GM04503 (cell line): Measurements from ENCODE around the gene SLC11A1.

Experiments used
- DNase-seq: peaks from one replicate; pipeline ENCODE4 v3.0.0-alpha.2; 2012; ENCODE audit warnings: low read depth

The SLC11A1 gene

DNA sequence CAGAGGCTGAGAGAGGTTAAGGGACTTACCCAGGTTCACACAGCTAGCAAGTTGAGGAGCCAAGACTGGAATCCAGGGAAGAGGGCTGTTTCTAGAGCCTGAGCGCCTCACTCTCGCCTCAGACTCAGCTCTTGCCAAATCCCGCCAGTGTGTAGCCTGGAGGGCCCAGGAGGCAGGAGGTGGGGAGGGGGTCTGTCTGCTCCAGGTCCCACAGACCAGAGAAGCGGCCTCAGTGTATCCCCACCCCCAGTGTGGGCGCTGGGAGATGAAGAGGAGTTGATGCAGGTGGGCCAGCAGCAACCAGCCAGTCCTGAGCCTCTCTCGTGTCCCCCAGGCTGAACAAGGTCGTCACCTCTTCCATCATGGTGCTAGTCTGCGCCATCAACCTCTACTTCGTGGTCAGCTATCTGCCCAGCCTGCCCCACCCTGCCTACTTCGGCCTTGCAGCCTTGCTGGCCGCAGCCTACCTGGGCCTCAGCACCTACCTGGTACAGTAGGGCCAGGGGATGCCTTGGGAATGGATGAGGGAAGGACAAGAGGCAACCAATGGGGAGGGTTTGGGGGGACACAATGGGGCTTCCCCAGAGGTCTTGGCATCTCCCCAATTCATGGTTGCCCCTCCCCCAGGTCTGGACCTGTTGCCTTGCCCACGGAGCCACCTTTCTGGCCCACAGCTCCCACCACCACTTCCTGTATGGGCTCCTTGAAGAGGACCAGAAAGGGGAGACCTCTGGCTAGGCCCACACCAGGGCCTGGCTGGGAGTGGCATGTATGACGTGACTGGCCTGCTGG lies 12.4 kb downstream of the SLC11A1 start:
- no peak for DNase-seq

GRCh38 chr2:218395090-218395444 lies 13.0 kb downstream of the SLC11A1 start:
- no peak for DNase-seq

GRCh38 chr2:218395456-218395825 lies 13.4 kb downstream of the SLC11A1 start:
- DNase-seq = no peak

GRCh38 chr2:218395826-218396687 lies 14.0 kb downstream of the SLC11A1 start:
- peak; percentile 84 for DNase-seq

- DNase-seq = no peak
Measured at GRCh38 chr2:218396688-218397462, 14.8 kb downstream of the SLC11A1 start.

GRCh38 chr2:218397463-218397819 lies 15.4 kb downstream of the SLC11A1 start:
- DNase-seq = no peak

GRCh38 chr2:218397820-218398436 lies 15.9 kb downstream of the SLC11A1 start:
- peak; percentile 54 for DNase-seq

DNA sequence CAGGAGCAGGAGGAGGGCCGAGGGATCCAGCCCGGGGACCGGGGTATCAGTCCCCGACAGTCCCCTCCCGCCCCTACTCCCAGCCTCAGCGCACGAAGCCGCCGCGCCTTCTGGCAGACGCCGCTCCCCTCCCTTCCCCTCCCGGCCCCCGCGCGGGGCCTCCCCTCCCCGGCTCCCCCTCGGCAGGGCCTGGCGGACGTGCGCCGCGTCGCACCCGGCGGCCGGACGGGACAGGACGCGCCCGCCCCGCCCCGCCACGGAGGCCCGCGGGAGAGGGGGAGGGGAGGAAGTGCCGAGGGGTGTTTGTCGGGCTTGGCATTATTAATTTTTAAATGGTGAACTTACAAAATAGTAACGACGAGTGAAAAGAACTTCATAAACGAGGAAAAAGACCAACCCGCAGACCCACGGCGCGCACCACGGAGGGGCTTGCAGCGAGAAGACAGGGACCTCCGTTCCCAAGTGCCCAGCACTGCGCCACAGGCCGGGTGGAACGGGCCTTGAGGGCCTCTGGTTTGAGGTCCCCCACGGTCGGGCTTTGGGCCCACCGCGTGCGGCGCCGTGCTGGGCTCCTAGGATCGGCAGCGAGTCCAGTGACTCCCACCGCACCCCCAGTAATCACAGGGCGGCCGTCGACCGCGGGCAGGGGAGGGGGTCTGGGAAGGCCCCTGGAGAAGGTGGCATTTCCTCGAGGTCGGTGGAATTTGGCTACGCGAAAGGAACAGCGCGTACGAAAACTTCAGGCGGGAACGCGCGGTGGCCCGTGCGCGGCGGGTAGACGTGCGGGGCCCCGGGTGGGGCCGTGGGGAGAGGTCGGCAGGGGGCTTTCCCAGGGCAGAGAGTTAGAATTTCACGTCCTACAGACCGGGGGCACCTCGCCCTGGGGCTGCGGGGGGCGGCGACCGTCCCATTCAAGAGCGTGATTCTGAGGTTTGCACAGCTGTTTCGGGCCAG lies 16.6 kb downstream of the SLC11A1 start:
- DNase-seq = peak; percentile 20

DNA sequence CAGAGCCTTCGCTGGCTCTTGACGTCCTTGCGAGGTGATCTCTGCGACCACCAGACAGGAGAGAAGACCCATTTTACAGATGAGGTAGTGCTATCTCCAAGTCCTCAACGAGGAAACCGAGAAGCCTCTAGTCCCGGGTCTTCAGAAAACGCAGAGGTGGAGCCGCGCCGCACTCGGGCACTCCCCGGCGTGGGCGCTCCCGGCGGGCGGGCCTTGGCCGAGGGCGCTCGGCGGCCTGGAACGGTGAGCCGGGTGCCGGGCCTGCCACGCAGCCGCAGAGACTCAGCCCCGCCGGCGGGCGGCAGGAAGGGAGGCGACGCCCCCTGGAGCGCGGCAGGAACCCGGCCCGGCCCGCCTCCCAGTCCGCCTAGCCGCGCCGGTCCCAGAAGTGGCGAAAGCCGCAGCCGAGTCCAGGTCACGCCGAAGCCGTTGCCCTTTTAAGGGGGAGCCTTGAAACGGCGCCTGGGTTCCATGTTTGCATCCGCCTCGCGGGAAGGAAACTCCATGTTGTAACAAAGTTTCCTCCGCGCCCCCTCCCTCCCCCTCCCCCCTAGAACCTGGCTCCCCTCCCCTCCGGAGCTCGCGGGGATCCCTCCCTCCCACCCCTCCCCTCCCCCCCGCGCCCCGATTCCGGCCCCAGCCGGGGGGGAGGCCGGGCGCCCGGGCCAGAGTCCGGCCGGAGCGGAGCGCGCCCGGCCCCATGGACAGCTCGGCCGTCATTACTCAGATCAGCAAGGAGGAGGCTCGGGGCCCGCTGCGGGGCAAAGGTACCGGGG lies 17.5 kb downstream of the SLC11A1 start, which contains the start of gene CTDSP1:
Gene CTDSP1, plus strand, starts transcription at position 478 of the 776 bp plus-strand sequence. Its CDS starts 223 bp downstream, at position 701.
- peak; percentile 81 for DNase-seq

DNA sequence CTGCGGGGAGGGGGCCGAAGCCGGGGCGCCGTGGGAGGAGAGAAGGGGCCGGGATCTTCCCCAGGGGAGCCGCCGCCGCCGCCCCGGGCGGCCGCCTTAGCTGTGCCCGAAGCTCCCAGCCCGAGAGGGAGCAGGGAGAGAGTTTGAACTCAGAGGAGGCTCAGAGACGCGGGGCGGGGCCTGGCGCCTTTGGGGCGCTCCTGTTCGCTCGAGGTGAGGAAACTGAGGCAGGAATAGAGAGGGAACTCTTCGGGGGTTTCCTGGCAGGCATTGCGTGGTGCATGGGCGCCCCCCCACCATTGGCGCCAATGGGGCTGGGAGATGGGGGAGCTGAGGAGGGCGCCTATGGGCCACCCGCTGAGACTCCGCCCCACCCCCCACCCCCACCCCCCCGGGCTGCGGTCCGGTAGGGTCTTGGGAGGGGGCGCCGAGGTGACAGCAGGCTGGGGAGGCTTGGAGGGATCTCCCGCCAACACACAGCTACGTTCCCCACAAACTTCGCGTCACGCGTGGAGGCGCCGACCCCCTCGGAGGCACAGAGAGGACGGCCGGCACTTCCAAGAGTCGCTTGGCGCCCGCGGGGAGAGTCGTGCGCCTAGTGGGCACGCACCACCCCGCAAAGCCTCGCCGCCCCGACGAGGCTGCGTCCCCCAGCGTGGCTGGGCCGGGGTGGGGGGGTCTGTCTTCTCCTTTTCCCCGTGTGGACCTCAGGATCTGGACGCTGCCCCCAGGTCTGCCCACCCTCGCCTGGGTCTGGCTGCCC lies 18.3 kb downstream of the SLC11A1 start:
- no peak for DNase-seq

DNA sequence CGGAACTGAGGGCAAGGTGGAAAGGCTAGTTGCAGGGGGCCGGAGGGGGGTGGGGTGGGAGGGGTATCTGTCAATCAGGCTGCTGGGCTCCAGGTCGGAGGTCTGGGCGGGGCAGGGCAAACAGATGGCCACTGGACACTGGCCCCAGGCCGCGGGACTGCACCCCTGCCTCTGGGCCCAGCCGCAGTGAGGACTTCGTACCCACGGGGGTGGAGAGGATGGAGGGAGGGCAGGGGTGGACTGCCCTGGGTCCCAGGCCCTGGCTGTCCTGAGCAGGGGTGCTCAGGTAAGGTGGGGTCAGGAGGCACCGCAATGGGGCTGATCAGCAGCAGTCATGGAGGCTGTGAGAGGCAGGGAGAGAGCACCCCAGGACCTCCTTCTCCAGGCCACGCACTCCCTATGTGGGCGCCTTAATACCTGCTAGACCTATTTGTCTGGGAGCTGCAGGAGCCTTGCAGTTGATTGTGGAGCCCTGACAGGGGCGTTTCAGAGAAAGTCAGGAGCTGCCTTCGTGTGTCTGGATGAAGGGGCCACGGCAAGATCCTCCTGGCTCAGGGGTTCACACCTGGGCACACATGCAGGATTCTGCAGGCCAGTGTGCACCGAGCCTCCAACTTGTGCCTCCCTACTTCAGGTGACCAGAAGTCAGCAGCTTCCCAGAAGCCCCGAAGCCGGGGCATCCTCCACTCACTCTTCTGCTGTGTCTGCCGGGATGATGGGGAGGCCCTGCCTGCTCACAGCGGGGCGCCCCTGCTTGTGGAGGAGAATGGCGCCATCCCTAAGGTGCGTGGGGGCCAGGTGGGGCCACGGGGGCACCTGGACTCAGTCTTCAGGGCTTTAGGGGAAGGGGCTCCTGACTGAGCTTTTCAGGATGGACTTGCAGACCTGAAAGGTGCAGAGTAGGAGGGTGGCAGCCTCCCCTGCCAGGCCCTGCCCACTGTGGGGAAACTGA lies 19.1 kb downstream of the SLC11A1 start:
- no peak for DNase-seq

DNA sequence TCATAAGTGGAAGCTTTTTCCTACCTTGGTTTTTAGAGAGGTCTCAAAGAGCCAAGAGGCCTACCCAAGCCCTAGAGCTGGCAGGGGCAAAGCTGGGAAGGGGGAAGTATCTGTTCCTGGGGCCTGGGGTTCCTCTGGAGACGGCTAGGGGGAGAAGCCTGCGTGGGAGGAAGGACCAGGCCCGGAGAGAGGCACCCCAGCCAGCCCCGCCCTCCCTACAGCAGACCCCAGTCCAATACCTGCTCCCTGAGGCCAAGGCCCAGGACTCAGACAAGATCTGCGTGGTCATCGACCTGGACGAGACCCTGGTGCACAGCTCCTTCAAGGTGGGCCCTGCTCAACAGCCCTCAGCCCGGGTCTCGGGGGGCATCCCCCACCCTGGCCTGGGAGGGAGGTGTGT lies 19.8 kb downstream of the SLC11A1 start:
- DNase-seq = no peak

DNA sequence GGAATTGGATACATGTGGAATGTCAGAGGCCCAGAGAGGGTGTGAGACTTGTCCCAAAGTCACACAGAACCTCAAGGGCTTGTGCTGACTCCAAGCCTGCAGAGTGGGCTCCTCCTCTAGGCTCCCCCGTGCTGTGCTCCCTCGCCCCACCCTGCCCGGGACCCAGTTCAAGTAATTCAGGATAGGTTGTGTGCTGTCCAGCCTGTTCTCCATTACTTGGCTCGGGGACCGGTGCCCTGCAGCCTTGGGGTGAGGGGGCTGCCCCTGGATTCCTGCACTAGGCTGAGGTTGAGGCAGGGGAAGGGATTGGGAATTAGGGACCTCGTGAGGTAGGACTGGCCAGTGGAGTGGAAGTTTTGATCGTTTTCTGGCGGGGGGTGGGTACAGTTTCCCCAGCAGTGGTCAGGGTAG lies 20.4 kb downstream of the SLC11A1 start:
- no peak for DNase-seq

GRCh38 chr2:218402911-218403411 lies 20.9 kb downstream of the SLC11A1 start:
- no peak for DNase-seq

GRCh38 chr2:218403810-218404209 lies 21.7 kb downstream of the SLC11A1 start:
- no peak for DNase-seq

DNA sequence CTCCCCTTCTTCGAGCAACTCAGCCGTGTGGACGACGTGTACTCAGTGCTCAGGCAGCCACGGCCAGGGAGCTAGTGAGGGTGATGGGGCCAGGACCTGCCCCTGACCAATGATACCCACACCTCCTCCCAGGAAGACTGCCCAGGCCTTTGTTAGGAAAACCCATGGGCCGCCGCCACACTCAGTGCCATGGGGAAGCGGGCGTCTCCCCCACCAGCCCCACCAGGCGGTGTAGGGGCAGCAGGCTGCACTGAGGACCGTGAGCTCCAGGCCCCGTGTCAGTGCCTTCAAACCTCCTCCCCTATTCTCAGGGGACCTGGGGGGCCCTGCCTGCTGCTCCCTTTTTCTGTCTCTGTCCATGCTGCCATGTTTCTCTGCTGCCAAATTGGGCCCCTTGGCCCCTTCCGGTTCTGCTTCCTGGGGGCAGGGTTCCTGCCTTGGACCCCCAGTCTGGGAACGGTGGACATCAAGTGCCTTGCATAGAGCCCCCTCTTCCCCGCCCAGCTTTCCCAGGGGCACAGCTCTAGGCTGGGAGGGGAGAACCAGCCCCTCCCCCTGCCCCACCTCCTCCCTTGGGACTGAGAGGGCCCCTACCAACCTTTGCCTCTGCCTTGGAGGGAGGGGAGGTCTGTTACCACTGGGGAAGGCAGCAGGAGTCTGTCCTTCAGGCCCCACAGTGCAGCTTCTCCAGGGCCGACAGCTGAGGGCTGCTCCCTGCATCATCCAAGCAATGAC lies 22.4 kb downstream of the SLC11A1 start:
- DNase-seq = no peak

DNA sequence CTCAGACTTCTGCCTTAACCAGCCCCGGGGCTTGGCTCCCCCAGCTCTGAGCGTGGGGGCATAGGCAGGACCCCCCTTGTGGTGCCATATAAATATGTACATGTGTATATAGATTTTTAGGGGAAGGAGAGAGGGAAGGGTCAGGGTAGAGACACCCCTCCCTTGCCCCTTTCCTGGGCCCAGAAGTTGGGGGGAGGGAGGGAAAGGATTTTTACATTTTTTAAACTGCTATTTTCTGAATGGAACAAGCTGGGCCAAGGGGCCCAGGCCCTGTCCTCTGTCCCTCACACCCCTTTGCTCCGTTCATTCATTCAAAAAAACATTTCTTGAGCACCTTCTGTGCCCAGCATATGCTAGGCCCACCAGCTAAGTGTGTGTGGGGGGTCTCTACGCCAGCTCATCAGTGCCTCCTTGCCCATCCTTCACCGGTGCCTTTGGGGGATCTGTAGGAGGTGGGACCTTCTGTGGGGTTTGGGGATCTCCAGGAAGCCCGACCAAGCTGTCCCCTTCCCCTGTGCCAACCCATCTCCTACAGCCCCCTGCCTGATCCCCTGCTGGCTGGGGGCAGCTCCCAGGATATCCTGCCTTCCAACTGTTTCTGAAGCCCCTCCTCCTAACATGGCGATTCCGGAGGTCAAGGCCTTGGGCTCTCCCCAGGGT lies 23.1 kb downstream of the SLC11A1 start:
- DNase-seq = no peak
